AG10803 (cell line): Measurements from ENCODE around the gene NR3C2.

Source experiments
- DNase-seq: peaks from one replicate; pipeline ENCODE4 v3.0.0; 2010; ENCODE audit warnings: low read depth
- H3K4me3 ChIP-seq: 2 replicates; pipeline ENCODE4 v1.5.1; 2011; ENCODE audit warnings: mild to moderate bottlenecking, low read length, control low read depth
- TF ChIP-seq, protein P1 (sequence below): conservative IDR thresholded peaks from 2 replicates; pipeline ENCODE4 v1.5.1; 2011; ENCODE audit warnings: mild to moderate bottlenecking, low read length, control low read depth, inconsistent platforms

The NR3C2 gene

DNA sequence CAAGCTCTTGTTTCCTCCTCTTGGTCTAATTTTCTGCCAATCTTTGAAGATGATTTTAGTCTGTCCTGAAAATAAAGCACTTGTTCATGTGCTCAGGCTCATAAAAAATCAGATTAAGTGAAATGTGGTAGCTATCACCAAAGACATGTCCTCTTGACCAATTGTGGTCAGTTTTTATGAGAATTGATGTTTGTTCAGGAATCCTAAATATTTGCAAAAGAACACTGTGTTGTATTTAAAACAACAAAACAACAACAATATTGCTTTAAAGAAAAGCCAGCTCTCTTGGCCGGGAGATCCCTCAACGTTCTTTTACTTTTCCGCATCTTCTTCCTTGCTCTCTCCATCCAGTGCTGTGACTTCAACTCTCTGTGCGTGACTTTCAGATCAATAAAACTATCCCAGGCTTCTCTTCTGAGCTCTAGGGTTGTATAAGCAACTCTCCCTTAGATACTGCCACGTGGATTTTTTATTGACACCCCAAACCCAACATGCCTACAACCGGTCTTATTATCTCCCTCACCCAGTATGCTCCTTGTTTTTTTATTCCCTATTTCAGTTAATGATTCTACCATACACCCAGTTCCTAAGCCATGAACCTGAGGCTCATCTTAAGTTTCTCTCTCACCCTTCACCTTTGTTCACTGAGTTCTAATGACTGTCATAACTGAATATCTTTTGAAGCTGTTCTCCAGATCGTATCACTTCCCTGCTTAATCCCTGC is 400.4 kb downstream of the NR3C2 start:
- H3K4me3 ChIP-seq: no peak overlapping the region
- TF ChIP-seq, protein P1, sequence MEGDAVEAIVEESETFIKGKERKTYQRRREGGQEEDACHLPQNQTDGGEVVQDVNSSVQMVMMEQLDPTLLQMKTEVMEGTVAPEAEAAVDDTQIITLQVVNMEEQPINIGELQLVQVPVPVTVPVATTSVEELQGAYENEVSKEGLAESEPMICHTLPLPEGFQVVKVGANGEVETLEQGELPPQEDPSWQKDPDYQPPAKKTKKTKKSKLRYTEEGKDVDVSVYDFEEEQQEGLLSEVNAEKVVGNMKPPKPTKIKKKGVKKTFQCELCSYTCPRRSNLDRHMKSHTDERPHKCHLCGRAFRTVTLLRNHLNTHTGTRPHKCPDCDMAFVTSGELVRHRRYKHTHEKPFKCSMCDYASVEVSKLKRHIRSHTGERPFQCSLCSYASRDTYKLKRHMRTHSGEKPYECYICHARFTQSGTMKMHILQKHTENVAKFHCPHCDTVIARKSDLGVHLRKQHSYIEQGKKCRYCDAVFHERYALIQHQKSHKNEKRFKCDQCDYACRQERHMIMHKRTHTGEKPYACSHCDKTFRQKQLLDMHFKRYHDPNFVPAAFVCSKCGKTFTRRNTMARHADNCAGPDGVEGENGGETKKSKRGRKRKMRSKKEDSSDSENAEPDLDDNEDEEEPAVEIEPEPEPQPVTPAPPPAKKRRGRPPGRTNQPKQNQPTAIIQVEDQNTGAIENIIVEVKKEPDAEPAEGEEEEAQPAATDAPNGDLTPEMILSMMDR: no peak
- DNase-seq: no peak

DNA sequence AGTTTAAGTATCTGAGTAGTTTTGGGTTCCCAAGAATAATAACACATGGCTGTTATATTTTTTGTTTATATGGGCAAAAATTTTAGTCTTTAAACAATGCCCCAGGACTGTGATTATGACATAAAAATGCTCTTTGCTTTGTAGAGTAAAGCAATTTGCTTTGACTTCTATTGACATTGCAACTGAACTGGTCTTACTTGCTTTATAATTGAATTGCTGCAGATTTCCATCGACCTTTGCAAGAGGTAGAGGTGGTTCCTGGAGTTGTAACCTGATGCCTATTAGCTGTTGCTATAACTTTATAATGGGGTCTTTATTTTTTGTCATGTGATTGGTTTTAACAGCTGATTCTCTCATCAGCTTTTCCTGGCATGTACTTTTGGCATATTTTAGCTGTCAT is 407.4 kb downstream of the NR3C2 start:
- H3K4me3 ChIP-seq: no peak overlapping the region
- no peak for DNase-seq
- TF ChIP-seq, protein P1: no peak

DNA sequence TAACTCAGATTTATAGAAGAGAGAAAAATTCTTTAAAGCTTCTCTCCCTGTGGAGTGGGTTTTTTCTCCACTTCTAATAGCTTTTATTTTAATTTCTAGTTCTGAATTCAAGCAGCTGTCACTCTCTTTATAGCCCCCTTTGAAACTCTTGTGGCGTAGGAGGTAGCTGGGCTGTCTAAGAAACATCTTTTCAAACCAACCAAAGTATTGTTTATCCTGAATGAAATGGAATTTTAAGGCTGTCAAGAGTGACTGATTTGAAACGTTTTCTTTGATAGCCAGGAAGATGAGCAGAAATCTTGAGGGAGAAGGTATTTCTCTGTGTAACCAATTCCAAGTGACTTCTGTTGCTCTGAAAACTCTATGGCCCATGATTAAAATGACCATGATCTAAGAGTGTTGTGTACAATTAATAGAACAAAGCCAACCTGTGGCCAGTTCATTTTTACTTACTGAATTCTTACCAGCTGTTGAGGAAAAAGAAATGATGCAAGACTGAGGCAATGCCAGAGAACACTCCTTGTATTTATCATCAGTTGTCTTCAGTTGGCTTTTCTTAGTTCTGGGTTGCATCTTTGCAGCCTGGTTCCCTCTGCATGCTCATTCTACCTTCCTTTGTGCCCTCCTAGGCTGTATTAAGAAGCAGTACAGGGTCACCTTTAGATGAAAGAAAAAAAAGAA is 411.9 kb downstream of the NR3C2 start:
- peak; percentile 91 for DNase-seq
- TF ChIP-seq, protein P1: no peak
- no peak overlapping the region for H3K4me3 ChIP-seq

DNA sequence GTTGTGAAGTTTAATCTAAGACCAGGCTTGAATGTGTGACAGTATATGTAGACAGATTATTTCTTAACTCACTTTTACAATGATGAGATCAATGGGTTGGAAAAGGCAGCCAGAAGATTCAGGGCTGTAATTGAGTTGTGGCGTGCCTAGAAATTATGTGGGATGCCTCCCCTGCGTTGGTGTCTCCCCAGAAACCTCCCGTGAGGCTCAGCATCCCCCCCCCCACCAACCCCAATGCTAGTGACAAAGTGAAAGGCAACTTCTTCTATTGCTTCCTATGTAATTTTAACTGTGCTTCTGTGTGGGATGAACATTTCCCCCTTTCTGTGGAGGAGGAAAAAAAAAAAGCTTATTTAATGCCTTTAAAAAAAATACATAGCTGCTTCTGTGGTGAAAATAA is 412.4 kb downstream of the NR3C2 start:
- DNase-seq: no peak
- H3K4me3 ChIP-seq: no peak overlapping the region
- TF ChIP-seq, protein P1: no peak
